ENCODE data around the gene ADRB2.
"Not testable (repeated sequence)": the region's sequence is repeated elsewhere in the genome, so short reads cannot be mapped to it uniquely, and the experiment has no call there.

ADRB2 gene

DNA sequence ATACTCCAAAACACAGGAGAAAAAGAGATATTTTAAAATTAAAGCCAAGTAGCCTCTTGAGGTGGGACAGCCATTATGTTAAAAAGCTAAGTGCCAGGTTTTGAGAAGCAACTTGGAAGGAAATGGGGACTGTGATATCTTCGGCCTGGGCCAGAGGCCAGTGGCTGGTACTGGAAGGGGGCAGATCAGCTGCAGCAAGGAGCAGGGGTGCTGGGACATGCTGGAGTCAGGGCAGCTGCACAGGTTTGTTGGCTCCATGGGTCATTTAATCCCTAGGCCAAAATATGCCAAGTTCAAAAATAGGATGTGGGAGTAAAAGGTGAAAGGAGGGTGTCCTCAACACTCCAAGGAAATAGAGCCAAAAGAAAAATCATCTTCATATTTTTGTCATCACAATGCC lies 30.0 kb downstream of the ADRB2 start:
- no peak for DNase-seq

DNA sequence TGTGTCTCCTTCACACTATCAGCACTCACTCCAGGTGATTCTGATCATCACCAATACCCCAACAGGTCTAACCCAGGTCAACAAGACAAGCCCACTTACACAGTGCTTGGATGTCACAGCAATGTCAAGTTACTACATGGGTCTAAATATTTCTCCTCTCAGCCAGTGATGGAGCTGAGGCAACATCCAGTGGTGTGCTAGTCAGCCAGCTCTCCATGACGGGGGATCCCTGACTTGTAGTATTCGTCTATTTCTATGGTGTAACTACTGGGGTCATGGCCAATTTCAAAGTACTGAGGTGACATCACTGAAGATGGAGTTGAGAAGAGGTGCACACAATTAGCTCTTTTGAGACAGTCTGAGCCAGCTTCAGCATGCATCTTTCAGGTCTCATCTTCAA lies 31.1 kb downstream of the ADRB2 start:
- DNase-seq: no peak

DNA sequence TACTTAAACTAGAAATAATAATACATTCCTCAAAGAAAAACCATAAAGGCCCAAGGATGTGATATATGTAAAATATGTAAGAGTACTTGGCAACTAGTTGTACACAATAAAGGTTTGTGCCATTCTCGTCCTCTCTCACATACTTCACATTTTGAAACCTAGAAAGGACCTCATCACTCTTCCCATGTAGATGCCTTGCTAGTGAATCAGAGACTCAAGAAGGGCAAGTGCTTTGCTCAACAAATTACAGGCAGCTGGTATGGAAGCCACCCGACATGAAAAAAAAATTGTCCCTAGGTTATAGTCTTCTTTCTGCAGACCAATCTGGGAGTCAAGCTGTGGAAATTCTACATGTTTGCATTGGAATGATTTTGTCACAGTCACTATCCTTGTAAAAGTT lies 31.7 kb downstream of the ADRB2 start:
- DNase-seq: no peak

DNA sequence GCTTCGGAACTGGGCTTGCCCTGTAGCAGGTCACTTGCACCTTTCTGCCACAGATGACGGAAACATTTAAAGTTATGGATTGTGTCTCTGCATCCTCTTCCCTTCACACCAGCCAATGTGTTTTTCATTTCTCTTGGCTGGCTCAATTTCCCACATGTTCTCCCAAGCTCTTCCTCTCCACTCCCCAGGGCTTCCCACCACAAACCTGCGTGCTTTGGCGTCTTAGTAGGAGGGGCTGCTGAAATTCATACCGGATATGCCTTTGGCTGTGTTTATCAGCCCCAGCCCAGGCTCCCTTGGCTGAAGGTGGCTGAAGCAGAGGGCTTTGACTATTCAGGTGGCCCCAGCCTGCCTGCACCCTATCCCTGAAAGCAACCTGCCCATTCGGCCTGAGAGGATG lies 32.1 kb downstream of the ADRB2 start:
- DNase-seq: no peak

DNA sequence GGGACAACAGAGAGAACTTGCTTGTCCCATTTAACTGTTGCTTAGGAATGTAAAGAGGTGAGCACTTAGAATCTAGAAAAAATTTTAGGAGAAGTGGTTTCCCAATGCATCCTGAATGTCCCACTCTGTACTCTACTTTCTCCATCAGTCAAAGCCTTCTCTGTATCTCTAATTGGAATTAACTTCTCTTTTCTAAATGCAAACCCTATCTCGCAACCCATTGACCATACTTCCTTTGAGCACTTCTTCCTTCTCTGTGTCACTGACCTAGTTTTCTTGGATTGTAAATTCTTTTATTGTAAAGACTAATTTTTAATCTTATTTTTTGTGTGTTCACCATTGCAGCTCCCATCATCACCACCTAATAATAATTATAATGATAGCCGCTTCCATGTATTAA lies 33.3 kb downstream of the ADRB2 start:
- DNase-seq: no peak

DNA sequence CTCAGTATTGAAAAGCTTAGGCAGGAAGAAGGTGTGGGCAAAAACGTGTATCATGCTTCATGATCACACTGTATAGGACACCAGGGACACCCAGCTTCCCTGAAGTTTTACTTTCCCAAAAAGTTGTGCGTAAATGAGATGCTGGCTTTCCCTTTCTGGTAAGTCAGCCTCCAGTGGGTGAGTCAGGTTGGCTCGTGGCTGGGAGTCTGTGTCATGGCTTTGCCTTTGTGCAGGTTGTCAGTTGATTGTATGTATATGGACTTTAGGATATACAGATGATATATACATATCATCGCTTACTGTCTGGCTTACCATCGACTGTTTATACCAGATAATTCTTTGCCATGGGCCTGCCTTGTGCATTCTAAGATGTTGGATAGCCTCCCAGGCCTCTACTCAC lies 34.2 kb downstream of the ADRB2 start:
- DNase-seq: no peak

DNA sequence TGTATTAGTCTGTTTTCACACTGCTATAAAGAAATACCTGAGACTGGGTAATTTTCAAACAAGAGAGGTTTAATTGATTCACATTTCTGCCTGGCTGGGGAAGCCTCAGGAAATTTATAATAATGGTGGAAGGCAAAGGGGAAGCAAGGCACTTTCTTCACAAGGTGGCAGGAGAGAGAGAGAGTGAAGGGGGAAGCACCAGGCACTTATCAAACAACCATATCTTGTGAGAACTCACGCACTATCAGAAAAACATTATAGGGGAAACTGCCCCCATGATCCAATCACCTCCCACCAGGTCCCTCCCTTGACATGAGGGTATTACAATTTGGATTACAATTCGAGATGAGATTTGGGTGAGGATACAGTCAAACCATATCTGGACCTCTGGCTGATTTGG lies 34.7 kb downstream of the ADRB2 start:
- no peak for DNase-seq

DNA sequence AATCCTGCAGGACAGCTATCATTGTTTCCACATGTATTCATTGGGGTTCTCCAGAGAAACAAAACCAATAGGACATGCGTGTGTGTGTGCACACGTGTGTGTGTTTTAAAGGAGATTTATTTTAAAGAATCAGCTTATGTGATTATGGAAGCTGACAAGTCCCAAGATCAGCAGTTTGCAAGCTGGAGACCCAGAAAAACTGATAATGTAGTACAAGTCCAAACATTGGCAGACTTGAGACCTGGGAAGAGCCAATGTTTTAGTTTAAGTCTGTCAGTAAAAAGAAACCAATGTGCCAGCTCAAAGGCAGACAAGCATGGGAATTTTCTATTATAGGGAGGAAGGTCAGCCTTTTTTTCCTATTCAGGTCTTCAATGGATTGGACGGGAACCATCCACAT lies 35.3 kb downstream of the ADRB2 start:
- no peak for DNase-seq

DNA sequence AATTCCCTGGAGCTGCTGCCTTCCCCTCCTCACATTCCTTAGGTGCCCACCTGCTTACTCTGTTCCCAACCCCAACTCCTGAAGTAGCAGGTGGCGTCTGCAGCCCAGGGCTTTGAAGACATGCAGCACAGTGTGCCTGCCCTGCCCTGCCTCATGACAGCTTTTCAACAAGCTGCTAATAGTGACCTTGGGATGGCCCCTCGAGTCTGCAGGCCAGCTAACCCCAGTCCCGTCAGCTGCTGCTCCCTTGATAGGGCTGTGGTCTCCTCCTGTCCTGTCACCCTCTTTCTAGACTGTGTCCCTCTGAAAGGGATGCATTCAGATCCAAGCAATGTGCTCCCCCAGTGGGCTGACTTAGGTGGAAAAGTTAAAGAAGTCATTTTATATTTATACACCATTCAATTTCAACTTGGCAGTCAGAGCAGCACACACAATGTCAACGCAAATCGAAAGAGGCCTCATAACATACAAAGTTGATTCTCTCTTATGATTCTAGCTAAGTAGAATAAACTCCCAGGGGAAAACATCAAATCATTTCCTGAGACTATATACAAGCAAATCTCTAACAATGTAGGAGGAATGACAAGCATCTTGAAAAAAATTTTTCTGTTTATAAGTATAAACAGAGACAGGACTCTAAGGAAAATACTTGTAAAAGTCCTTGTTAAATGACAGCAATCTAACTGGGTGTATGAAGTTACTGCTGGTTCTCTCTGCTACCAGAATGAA lies 37.9 kb downstream of the ADRB2 start:
- no peak for DNase-seq

DNA sequence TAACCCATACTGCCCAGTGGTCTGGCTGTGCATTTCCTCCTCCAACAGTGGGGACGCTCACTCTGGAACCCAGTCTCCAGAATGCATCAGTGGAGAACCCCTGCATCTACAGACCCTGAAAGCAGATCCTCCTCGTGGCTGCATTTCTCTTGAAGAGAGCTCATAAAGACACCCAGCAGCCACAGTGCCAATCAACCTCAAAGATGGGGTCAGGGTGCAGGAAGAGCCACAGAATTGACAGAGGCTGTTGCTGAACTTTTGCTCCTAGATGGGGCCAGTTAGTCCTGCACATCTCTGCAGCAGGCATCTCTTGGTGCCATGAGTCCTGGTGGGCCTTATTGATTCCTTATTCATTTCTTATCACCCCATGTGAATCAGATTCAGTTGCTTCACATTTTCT lies 39.6 kb downstream of the ADRB2 start:
- no peak for DNase-seq

DNA sequence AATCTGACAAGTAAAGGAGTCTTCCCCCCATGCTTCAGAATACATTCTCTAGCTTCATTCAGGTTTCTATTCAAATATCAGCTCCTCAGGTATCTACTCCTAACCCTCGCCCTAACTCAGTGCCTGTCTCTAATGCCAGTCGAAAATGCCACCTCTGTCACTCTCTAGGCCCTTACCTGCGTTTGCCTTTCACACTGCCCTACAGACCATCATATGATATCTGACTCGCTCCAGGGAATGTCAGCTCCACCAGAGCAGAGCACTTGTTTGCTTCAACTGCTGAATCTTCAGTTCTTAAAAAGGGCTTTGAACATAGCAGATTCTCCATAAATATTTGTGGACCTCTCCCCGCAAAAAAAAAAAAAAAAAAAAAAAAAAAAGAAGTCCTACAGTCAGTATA lies 46.7 kb downstream of the ADRB2 start:
- no peak for DNase-seq

DNA sequence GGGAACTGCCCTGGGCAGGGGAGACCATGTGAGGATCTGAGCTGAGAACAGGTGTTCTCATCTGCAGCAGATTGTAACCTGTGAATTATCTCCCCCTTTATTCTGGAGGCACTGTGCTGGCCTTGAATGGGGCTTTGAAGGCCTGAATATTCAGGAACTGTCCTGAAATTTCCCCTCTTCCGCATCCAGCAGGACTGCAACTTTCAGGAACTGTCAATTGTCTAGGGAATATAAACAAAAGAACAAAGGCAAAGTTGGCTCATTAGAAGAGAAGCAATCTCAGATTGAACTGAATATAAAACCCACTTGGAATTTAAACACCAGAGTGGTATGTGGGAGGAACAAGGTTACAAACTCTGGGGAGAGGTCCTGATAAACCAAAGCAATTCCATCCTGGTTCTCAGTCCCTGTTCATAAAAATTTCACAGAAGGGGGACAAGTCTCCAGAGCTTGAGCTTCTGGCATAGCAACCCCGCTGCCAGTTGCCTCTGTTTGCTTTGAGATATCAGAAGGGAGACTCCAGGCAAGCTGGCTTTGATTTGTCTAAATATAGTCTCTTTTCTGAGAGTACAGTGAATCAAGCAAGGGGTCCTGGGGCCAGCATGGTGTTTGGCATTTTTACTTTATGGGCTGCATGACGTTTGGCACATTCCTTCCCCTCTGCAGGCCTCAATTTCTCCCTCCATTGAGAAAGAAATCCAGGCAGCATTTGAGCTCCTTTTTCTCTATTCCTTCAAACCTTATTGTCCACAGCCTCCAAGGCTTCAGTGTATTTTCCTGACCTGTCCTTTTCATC lies 47.5 kb downstream of the ADRB2 start:
- DNase-seq: no peak

DNA sequence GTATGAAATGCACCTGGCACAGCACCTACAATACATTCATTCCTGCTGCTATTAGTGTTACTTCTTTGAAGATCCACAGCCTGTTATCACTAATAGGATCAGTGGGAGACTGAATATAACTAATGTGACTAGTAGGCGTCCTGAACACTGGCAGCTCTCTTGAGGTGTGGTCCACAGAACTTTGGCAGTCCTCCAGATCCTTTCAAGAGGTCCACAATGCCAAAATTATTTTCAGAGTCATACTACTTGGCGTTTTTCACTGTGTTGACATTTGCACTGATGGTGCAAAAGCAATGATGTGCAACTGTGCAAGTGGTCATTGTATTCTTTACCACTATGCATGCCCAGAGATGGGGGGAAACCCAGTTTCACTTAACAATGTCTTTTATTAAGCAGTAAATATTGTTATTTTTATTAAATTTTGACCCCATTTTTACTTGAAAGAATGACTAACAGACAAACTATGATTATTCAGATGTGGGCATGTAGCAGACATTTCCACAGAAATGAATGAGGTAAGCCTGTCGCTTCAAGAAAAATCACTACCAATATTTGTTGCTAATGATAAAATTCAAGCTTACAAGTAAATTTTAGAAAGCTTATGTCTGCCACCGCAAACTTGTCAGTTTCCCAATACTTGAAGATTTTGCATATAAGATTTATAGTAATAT lies 48.9 kb downstream of the ADRB2 start:
- DNase-seq: no peak

DNA sequence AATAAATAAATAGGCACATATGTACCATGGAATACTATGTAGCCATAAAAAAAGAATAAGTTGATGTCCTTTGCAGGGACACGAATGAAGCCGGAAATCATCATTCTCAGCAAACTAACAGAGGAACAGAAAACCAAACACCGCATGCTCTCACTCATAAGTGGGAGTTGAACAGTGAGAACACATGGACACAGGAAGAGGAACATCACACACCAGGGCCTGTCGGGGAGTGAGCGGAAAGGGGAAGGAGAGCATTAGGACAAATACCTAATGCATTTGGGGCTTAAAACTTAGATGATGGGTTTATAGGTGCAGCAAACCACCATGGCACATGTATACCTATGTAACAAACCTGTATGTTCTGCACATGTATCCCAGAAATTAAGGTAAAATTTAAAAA lies 51.0 kb downstream of the ADRB2 start:
- not testable (repeated sequence) for DNase-seq

Data from DMS53 (cell line).